ENCODE measurements around the gene RERE. TPM values are rescaled to one million over a fixed set of nuclear protein-coding genes. Genes with fewer than 3 reads are reported as not detected.

Gene RERE
- total RNA-seq, 1 donor from 2014 or later, result 64.6 TPM

DNA sequence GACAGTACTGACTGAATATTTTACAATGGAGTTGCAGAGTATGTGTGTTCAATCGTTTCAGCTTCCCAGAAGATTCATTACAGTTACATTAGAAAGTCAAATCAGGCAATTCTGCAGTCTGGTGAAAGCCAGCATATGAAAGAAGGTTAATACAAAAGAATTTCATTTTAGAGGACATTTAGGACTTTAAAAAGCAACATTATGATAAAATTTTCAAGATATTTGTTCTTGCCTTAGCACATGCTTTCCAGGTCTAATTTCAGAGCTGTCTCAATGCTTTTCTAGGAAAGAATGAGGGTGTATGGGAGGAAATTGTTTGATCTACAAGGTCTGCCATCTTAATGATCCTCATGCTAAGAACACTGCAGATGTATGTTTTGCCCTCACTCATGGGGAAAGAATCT lies 63.2 kb downstream of the RERE start:
- Histone ChIP-seq H3K36me3 (no peaks in the 10 kb centered on the region), H3K9me3 (no peaks in the 10 kb centered on the region), H3K4me1 (no peaks in the 10 kb centered on the region), H3K4me3 (no peak overlapping the region), H3K27ac (no peak overlapping the region), H3K27me3 (no peaks in the 10 kb centered on the region)
- TF ChIP-seq, protein P1, sequence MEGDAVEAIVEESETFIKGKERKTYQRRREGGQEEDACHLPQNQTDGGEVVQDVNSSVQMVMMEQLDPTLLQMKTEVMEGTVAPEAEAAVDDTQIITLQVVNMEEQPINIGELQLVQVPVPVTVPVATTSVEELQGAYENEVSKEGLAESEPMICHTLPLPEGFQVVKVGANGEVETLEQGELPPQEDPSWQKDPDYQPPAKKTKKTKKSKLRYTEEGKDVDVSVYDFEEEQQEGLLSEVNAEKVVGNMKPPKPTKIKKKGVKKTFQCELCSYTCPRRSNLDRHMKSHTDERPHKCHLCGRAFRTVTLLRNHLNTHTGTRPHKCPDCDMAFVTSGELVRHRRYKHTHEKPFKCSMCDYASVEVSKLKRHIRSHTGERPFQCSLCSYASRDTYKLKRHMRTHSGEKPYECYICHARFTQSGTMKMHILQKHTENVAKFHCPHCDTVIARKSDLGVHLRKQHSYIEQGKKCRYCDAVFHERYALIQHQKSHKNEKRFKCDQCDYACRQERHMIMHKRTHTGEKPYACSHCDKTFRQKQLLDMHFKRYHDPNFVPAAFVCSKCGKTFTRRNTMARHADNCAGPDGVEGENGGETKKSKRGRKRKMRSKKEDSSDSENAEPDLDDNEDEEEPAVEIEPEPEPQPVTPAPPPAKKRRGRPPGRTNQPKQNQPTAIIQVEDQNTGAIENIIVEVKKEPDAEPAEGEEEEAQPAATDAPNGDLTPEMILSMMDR (IDR thresholded peaks at IDR 0.05), result no peak
- DNase-seq (ENCODE audit: low spot score in 2 of 2), result no peak
- intact Hi-C loops (cut with DNase I), result no loop called here

DNA sequence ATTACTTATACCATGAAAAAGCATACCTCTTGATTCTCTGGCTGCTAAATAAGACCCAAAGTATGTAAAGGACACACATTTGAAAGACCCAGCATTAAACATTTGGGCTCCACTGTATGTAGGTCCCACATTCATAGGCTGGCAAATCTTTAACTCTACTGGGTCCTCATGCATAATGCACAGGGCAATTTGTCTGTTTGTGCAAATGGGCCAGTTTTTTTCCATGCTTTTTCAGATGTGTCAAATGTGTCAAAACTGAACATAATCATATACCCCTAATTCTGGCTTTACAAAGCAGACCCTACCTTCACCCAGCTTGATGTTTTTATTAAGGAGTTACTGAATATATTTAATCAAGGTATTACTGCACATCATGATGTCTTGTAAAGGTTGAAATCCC lies 63.7 kb downstream of the RERE start:
- intact Hi-C loops (cut with DNase I), result no loop called here
- no peaks in the 10 kb centered on the region for H3K36me3 ChIP-seq
- DNase-seq (ENCODE audit: low spot score in 2 of 2), result no peak
- no peaks in the 10 kb centered on the region for H3K4me1 ChIP-seq
- H3K27me3 ChIP-seq, result no peaks in the 10 kb centered on the region
- H3K27ac ChIP-seq, result no peak overlapping the region
- no peak overlapping the region for H3K4me3 ChIP-seq
- H3K9me3 ChIP-seq, result no peaks in the 10 kb centered on the region
- TF ChIP-seq, protein P1 (IDR thresholded peaks at IDR 0.05), result no peak

DNA sequence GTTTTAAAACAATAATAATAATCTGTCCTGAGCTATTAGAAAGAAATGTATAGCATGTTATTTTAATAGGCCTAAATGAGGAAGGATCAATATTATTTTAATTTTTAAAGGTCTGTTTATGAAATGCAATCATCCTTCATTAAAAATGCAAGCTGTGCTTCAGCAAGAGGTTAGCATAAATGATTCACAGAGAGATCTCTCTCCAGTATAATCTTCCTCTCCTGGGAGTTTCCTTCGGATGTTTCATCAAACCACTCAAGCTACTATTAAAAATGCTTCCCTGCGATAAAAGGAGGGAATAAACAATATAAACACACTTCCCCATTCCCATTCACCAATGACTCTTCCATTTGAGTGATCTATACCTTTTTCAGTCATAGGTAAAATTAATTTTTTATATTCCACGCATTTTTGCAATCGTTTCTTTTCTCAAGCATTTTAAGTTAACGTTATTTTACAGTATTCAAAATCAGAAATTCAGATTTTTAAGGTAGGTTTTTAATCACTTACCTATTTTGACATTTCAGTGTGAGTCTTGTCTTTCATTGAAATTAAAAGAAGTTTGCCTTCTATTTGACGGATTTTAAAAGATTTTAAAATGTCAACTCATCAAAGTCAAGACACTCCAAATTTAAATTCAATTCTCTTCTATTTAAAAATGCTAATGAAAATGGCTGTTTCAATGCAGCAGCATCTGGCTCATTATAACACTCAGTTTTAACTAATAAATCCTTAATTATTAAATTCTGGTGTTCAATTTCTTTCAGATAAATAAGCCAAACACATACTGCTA lies 64.3 kb downstream of the RERE start:
- TF ChIP-seq, protein P1 (IDR thresholded peaks at IDR 0.05), result no peak
- H3K4me1 ChIP-seq, result no peaks in the 10 kb centered on the region
- intact Hi-C loops (cut with DNase I), result no loop called here
- no peaks in the 10 kb centered on the region for H3K9me3 ChIP-seq
- no peaks in the 10 kb centered on the region for H3K36me3 ChIP-seq
- DNase-seq (ENCODE audit: low spot score in 2 of 2), result no peak
- H3K4me3 ChIP-seq, result no peak overlapping the region
- no peak overlapping the region for H3K27ac ChIP-seq
- H3K27me3 ChIP-seq, result no peaks in the 10 kb centered on the region

DNA sequence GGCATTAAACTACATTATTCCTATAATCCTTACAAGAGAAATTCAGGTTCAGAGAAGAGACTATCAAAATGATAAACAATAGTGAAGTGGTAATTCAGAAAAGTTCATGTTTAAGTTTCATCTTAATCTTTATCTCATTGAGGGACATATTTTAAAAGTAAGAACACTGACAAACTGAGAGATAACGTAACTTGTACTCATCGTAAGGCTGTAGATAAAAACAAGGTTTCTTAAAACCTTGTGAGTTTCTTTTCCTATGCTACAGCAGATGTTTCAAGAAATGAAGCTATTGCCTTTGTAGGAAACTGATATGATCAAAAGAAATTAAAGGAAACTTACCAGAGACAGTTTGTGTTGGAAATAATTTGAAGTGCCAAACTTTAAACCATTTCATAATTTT lies 65.0 kb downstream of the RERE start:
- H3K4me3 ChIP-seq, result no peak overlapping the region
- H3K27ac ChIP-seq, result no peak overlapping the region
- no peaks in the 10 kb centered on the region for H3K36me3 ChIP-seq
- TF ChIP-seq, protein P1 (IDR thresholded peaks at IDR 0.05), result no peak
- no peaks in the 10 kb centered on the region for H3K27me3 ChIP-seq
- H3K4me1 ChIP-seq, result no peaks in the 10 kb centered on the region
- H3K9me3 ChIP-seq, result no peaks in the 10 kb centered on the region
- no peak for DNase-seq (ENCODE audit: low spot score in 2 of 2)
- intact Hi-C loops (cut with DNase I), result no loop called here

DNA sequence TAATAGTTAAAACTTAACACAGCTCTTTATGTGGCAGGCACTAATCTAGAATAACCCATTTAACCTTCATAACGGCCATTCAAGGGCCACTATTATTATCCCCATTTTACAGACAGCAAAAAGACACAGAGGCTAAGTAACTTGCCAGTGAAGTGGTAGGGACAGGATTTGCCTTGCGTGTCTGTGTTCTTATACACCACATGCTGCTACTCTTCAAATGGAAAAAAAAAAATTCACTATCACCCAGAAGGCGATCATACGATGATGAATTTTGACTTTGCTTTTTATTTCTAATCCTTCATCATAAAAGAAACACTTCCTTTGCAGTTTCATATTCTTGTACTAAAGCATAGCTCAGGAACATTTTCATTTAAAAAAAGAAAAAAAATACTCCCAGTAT lies 65.5 kb downstream of the RERE start:
- no peak for DNase-seq (ENCODE audit: low spot score in 2 of 2)

More for the DNA sequence above, 65.5 kb downstream of the RERE start:
- no peaks in the 10 kb centered on the region for H3K4me1 ChIP-seq
- H3K4me3 ChIP-seq, result no peak overlapping the region
- TF ChIP-seq, protein P1 (IDR thresholded peaks at IDR 0.05), result no peak
- no peak overlapping the region for H3K27ac ChIP-seq
- H3K36me3 ChIP-seq, result no peaks in the 10 kb centered on the region
- H3K9me3 ChIP-seq, result no peaks in the 10 kb centered on the region
- intact Hi-C loops (cut with DNase I), result no loop called here
- H3K27me3 ChIP-seq, result no peaks in the 10 kb centered on the region
